ENCODE measurements around the gene CAST. TPM values are rescaled to one million over a fixed set of nuclear protein-coding genes. Genes with fewer than 3 reads are reported as not detected.

Gene CAST
- total RNA-seq, 2 donors from 2014 or later = 33.5 to 36.2 TPM

DNA sequence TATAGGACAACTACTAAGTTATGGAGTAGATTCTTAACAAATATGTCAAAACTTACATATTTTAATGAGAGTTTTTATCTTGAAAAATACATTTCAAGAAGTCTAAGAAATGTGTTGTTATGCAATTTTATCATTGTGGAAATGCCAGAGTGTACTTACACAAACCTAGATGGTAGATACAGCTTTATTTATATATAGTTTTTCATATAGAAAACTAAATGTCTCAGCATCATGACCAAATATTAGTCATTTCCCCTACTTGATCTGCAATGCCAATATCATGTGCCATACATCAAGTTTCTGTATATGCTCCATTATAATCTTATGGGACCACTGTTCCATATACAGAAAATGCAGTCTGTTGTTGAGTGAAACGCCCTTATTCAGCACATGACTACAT is 28.7 kb downstream of the CAST start:
- Histone ChIP-seq H3K9me3 (ENCODE audit: control insufficient read depth, low read length) (no peaks in the 10 kb centered on the region), H3K4me1 (ENCODE audit: control insufficient read depth, insufficient read depth, low read length) (no peaks in the 10 kb centered on the region), H3K27ac (ENCODE audit: low read depth, low read length) (no peak overlapping the region), H3K9ac (ENCODE audit: extremely low read depth, low read length, poor library complexity, severe bottlenecking) (no peak overlapping the region), H3K36me3 (ENCODE audit: control insufficient read depth, insufficient read depth, low read length) (no peaks in the 10 kb centered on the region), H3K27me3 (ENCODE audit: control insufficient read depth, insufficient read depth, low read length, poor library complexity, severe bottlenecking) (no peaks in the 10 kb centered on the region), H3K4me3 (ENCODE audit: low read length) (no peak overlapping the region)
- H3K27ac Mint-ChIP-seq = no peak overlapping the region
- TF ChIP-seq, protein P1, sequence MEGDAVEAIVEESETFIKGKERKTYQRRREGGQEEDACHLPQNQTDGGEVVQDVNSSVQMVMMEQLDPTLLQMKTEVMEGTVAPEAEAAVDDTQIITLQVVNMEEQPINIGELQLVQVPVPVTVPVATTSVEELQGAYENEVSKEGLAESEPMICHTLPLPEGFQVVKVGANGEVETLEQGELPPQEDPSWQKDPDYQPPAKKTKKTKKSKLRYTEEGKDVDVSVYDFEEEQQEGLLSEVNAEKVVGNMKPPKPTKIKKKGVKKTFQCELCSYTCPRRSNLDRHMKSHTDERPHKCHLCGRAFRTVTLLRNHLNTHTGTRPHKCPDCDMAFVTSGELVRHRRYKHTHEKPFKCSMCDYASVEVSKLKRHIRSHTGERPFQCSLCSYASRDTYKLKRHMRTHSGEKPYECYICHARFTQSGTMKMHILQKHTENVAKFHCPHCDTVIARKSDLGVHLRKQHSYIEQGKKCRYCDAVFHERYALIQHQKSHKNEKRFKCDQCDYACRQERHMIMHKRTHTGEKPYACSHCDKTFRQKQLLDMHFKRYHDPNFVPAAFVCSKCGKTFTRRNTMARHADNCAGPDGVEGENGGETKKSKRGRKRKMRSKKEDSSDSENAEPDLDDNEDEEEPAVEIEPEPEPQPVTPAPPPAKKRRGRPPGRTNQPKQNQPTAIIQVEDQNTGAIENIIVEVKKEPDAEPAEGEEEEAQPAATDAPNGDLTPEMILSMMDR (conservative IDR thresholded peaks at IDR 0.05) = no peak
- H3K36me3 Mint-ChIP-seq (ENCODE audit: low read depth) = no peaks in the 10 kb centered on the region
- 79 to 100% methylated on average over 1 of the region's 1 CpG for WGBS, 2 experiments (ENCODE audit: insufficient coverage in 1 of 2, insufficient read length in 1 of 2)
- no peaks in the 10 kb centered on the region for H3K9me3 Mint-ChIP-seq
- no peaks in the 10 kb centered on the region for H3K4me1 Mint-ChIP-seq
- DNase-seq = no peak
- no peak overlapping the region for H3K4me3 Mint-ChIP-seq
- H3K27me3 Mint-ChIP-seq (ENCODE audit: insufficient read depth) = no peaks in the 10 kb centered on the region

GRCh38 chr5:96691503-96692303 is 29.5 kb downstream of the CAST start:
- Histone ChIP-seq H3K4me1 (ENCODE audit: control insufficient read depth, insufficient read depth, low read length) (no peaks in the 10 kb centered on the region), H3K4me3 (ENCODE audit: low read length) (no peak overlapping the region), H3K27ac (ENCODE audit: low read depth, low read length) (no peak overlapping the region), H3K9me3 (ENCODE audit: control insufficient read depth, low read length) (no peaks in the 10 kb centered on the region), H3K36me3 (ENCODE audit: control insufficient read depth, insufficient read depth, low read length) (no peaks in the 10 kb centered on the region), H3K27me3 (ENCODE audit: control insufficient read depth, insufficient read depth, low read length, poor library complexity, severe bottlenecking) (no peaks in the 10 kb centered on the region), H3K9ac (ENCODE audit: extremely low read depth, low read length, poor library complexity, severe bottlenecking) (no peak overlapping the region)
- no peaks in the 10 kb centered on the region for H3K27me3 Mint-ChIP-seq (ENCODE audit: insufficient read depth)
- TF ChIP-seq, protein P1 (conservative IDR thresholded peaks at IDR 0.05) = no peak
- H3K9me3 Mint-ChIP-seq = no peaks in the 10 kb centered on the region
- H3K4me3 Mint-ChIP-seq = no peak overlapping the region
- no peak for DNase-seq
- 93 to 100% methylated on average over 1 to 2 of the region's 2 CpGs for WGBS, 2 experiments (ENCODE audit: insufficient coverage in 1 of 2, insufficient read length in 1 of 2)
- H3K36me3 Mint-ChIP-seq (ENCODE audit: low read depth) = no peaks in the 10 kb centered on the region
- no peak overlapping the region for H3K27ac Mint-ChIP-seq
- H3K4me1 Mint-ChIP-seq = no peaks in the 10 kb centered on the region

GRCh38 chr5:96692441-96692840 is 30.3 kb downstream of the CAST start:
- 84 to 91% methylated on average over 2 of the region's 2 CpGs for WGBS, 2 experiments (ENCODE audit: insufficient coverage in 1 of 2, insufficient read length in 1 of 2)
- Histone ChIP-seq H3K36me3 (ENCODE audit: control insufficient read depth, insufficient read depth, low read length) (no peaks in the 10 kb centered on the region), H3K4me1 (ENCODE audit: control insufficient read depth, insufficient read depth, low read length) (no peaks in the 10 kb centered on the region), H3K27ac (ENCODE audit: low read depth, low read length) (no peak overlapping the region), H3K27me3 (ENCODE audit: control insufficient read depth, insufficient read depth, low read length, poor library complexity, severe bottlenecking) (no peaks in the 10 kb centered on the region), H3K9me3 (ENCODE audit: control insufficient read depth, low read length) (no peaks in the 10 kb centered on the region), H3K4me3 (ENCODE audit: low read length) (no peak overlapping the region), H3K9ac (ENCODE audit: extremely low read depth, low read length, poor library complexity, severe bottlenecking) (no peak overlapping the region)
- TF ChIP-seq, protein P1 (conservative IDR thresholded peaks at IDR 0.05) = no peak
- Mint-ChIP-seq H3K9me3 (no peaks in the 10 kb centered on the region), H3K4me1 (no peaks in the 10 kb centered on the region), H3K27me3 (ENCODE audit: insufficient read depth) (no peaks in the 10 kb centered on the region), H3K4me3 (no peak overlapping the region), H3K36me3 (ENCODE audit: low read depth) (no peaks in the 10 kb centered on the region), H3K27ac (no peak overlapping the region)
- no peak for DNase-seq
